Measurements from ENCODE around the gene ZBTB46. TPM values are rescaled to one million over a fixed set of nuclear protein-coding genes. Genes with fewer than 3 reads are reported as not detected.

Gene ZBTB46
- total RNA-seq, 4 donors from 2014 or later: 15.9 to 39.9 (median 27.7) TPM

GRCh38 chr20:63831993-63832686 lies 1.1 kb upstream of the ZBTB46 start:
- Histone ChIP-seq H3K9me3 (no peaks in the 10 kb centered on the region), H3K27me3 (no peaks in the 10 kb centered on the region), H3K27ac (peak overlapping the region; percentile 47 to 72 (median 53)), H3K4me3 (replicated peaks in 1 of 3) (peak overlapping the region in 1 of 3 donors; percentile 56), H3K4me1 (peaks cover 38 to 58% of the 10 kb centered on the region in 2 donors), H3K36me3 (no peaks in the 10 kb centered on the region)
- TF ChIP-seq POLR2A (IDR thresholded peaks at IDR 0.05) (peak in 1 of 2 donors; percentile 24), CTCF (IDR thresholded peaks at IDR 0.05) (no peak)
- intact Hi-C loops (cut with DNase I): no loop called here
- DNase-seq: peak; percentile 51 to 56
- 13 to 35% methylated on average over 18 to 21 of the region's 76 CpGs for WGBS, 2 donors

- Histone ChIP-seq H3K27me3 (no peaks in the 10 kb centered on the region), H3K4me3 (replicated peaks in 1 of 3) (peak overlapping the region in 1 of 3 donors; percentile 56), H3K9me3 (no peaks in the 10 kb centered on the region), H3K27ac (peak overlapping the region; percentile 47 to 72 (median 53)), H3K4me1 (peaks cover 35 to 53% of the 10 kb centered on the region in 2 donors), H3K36me3 (no peaks in the 10 kb centered on the region)
- peak in 1 of 2 donors; percentile 22 for DNase-seq
- no CpG with 5 or more reads among the region's 55 CpGs for WGBS, 2 donors
- TF ChIP-seq CTCF (IDR thresholded peaks at IDR 0.05) (no peak), POLR2A (IDR thresholded peaks at IDR 0.05) (no peak)
- intact Hi-C loops (cut with DNase I): no loop called here
Measured at GRCh38 chr20:63831646-63831992, 555 bp upstream of the ZBTB46 start.

GRCh38 chr20:63829945-63830835 lies 874 bp downstream of the ZBTB46 start:
- peaks cover 42 to 59% of the 10 kb centered on the region in 2 donors for H3K4me1 ChIP-seq

GRCh38 chr20:63829603-63829944 lies 1.5 kb downstream of the ZBTB46 start:
- intact Hi-C loops (cut with DNase I): loop anchor here (5.0 kb wide), 1 partner anchor 33 kb away; the partner anchor contains the start of gene ABHD16B
- H3K4me3 ChIP-seq (replicated peaks in 1 of 3): peak overlapping the region; percentile 7 to 73 (median 70)
- DNase-seq: peak in 1 of 2 donors; percentile 19
- TF ChIP-seq CTCF (IDR thresholded peaks at IDR 0.05): no peak
- no peak for TF ChIP-seq POLR2A (IDR thresholded peaks at IDR 0.05)
- H3K9me3 ChIP-seq: no peaks in the 10 kb centered on the region
- H3K27me3 ChIP-seq: no peaks in the 10 kb centered on the region
- peak overlapping the region in 1 of 3 donors; percentile 45 for H3K27ac ChIP-seq
- WGBS, 2 donors: 33 to 42% methylated on average over 10 of the region's 10 CpGs
- H3K36me3 ChIP-seq: no peaks in the 10 kb centered on the region
- H3K4me1 ChIP-seq: peaks cover 41 to 54% of the 10 kb centered on the region in 2 donors

More at GRCh38 chr20:63829945-63830835, 874 bp downstream of the ZBTB46 start:
- no peak for TF ChIP-seq POLR2A (IDR thresholded peaks at IDR 0.05)
- TF ChIP-seq CTCF (IDR thresholded peaks at IDR 0.05): no peak
- Histone ChIP-seq H3K36me3 (no peaks in the 10 kb centered on the region), H3K9me3 (no peaks in the 10 kb centered on the region), H3K27ac (peak overlapping the region; percentile 33 to 53 (median 41)), H3K4me3 (replicated peaks in 1 of 3) (peak overlapping the region; percentile 7 to 73 (median 70)), H3K27me3 (no peaks in the 10 kb centered on the region)
- intact Hi-C loops (cut with DNase I): loop anchor here (5.0 kb wide), 1 partner anchor 32 kb away; the partner anchor contains the start of gene ABHD16B
- 4 to 5% methylated on average over 23 to 28 of the region's 99 CpGs for WGBS, 2 donors
- peak in 1 of 2 donors; percentile 28 for DNase-seq

All from thyroid gland (tissue), 4 donors.